Sigmoid colon (tissue), 4 donors: ENCODE measurements around the gene DMRT1.

Source experiments
- EP300 ChIP-seq, 4 donors: sonication (generic); formaldehyde crosslinking; IDR thresholded peaks; one replicate each; pipeline ENCODE4 v1.6.1; 2017; ENCODE audit warnings: antibody characterized with exemption in 4 of 4
- POLR2A ChIP-seq, 2 donors: fragments of 450-650 bp; IDR thresholded peaks; one replicate each; pipeline ENCODE4 v1.6.1; 2016; ENCODE audit warnings: antibody characterized with exemption in 2 of 2, mild to moderate bottlenecking in 2 of 2, moderate library complexity in 2 of 2
- POLR2AphosphoS5 ChIP-seq, 4 donors: sonication (generic); formaldehyde crosslinking; IDR thresholded peaks; one replicate each; pipeline ENCODE4 v1.6.1; 2017; ENCODE audit warnings: antibody characterized with exemption in 4 of 4
- TF ChIP-seq, protein P1 (sequence below), 4 experiments: fragments of 450-650 bp in 3 of 4; fragments of 200-600 bp in 1 of 4; IDR thresholded peaks; one replicate each; pipeline ENCODE4 v1.5.1; 2016 to 2019; ENCODE audit warnings: antibody characterized with exemption in 4 of 4, mild to moderate bottlenecking in 3 of 4, moderate library complexity in 2 of 4

DNA sequence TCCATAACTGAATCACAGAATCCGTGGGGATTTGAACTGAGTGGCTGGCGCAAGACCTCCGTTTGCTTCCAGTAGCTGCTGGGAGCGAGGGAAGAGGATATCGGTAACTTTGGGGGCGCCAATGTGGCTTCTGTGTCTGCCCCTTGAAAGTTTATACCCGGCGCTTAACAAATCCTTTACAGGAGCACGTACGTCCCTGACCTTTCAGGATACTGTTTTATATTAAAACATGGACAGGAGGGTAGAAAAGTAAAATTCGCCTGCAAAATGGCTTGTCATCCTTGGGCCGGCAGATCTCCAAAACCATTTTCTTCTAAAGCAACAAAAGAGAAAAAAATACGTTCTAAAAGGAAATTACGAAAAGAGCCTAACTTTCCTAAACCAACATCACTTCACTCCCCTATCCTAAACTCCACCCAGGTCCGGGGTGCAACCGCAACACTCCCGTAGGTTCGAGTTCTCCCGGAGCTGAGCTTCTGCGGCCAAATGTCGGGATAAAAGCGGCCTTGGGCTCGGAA is 134.3 kb downstream of the DMRT1 start:
- no peak for TF ChIP-seq POLR2A (IDR thresholded peaks at IDR 0.05)
- TF ChIP-seq POLR2AphosphoS5 (IDR thresholded peaks at IDR 0.05) = no peak
- TF ChIP-seq, protein P1, sequence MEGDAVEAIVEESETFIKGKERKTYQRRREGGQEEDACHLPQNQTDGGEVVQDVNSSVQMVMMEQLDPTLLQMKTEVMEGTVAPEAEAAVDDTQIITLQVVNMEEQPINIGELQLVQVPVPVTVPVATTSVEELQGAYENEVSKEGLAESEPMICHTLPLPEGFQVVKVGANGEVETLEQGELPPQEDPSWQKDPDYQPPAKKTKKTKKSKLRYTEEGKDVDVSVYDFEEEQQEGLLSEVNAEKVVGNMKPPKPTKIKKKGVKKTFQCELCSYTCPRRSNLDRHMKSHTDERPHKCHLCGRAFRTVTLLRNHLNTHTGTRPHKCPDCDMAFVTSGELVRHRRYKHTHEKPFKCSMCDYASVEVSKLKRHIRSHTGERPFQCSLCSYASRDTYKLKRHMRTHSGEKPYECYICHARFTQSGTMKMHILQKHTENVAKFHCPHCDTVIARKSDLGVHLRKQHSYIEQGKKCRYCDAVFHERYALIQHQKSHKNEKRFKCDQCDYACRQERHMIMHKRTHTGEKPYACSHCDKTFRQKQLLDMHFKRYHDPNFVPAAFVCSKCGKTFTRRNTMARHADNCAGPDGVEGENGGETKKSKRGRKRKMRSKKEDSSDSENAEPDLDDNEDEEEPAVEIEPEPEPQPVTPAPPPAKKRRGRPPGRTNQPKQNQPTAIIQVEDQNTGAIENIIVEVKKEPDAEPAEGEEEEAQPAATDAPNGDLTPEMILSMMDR (IDR thresholded peaks at IDR 0.05) = no peak
- no peak for TF ChIP-seq EP300 (IDR thresholded peaks at IDR 0.05)
